GM18505 (cell line): ENCODE measurements around the gene UQCRH.
"Not testable (repeated sequence)": the region's sequence is repeated elsewhere in the genome, so short reads cannot be mapped to it uniquely, and the experiment has no call there.

Source experiments
- ATAC-seq: cut with Tn5 transposase; IDR thresholded peaks from one replicate; pipeline ENCODE4 v1.9.1; 2021; ENCODE audit not compliant: unreplicated experiment
- POLR2A ChIP-seq: IDR thresholded peaks from 4 replicates; pipeline ENCODE4 v1.6.1; 2011; ENCODE audit warnings: borderline replicate concordance; ENCODE audit not compliant: insufficient read depth, insufficient read length; ENCODE audit errors: extremely low read depth

UQCRH gene

GRCh38 chr1:46333300-46334029 lies 30.0 kb downstream of the UQCRH start:
- peak; percentile 56 for ATAC-seq

GRCh38 chr1:46334030-46334384 lies 30.5 kb downstream of the UQCRH start:
- ATAC-seq: no peak
- TF ChIP-seq POLR2A: peak; percentile 38

More at GRCh38 chr1:46333300-46334029, 30.0 kb downstream of the UQCRH start:
- TF ChIP-seq POLR2A: peak; percentile 83

DNA sequence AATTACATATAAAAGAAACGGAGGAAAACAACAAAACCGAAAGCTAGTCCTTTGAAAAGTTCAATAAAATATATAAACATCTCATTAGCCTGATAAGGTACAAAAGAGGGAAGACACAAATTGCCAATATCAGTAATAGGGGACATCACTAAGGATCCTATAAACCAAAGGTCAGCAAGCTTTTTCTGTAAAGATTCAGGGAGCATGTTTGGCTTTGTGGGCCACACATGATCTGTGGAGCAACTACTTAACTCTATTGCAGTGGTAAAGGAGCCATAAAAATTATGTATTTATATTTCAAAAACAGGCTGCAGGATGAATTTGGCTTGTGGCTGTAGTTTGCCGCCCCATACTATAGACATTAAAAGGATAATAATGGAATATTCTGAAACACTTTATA lies 31.6 kb downstream of the UQCRH start:
- no peak for ATAC-seq
- TF ChIP-seq POLR2A: no peak

DNA sequence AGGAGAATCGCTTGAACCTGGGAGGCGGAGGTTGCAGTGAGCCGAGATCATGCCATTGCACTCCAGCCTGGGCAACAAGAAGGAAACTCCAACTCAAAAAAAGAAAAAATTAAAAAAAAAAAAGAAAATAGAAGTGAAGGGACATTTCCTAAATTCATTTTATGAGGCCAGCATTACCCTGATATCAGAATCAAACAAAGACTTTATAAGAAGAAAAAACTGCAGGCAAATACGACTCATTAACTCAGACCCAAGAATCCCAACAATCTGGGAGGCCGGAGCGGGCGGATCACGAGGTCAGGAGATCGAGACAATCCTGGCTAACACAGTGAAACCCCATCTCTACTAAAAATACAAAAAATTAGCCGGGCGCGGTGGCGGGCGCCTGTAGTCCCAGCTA lies 33.9 kb downstream of the UQCRH start:
- ATAC-seq: not testable (repeated sequence)

- TF ChIP-seq POLR2A: peak; percentile 83
- peak; percentile 70 for ATAC-seq
Observed at GRCh38 chr1:46340404-46341221, 37.1 kb downstream of the UQCRH start, which contains the start of gene NSUN4. NSUN4 (plus strand) TSS chr1:46340807; CDS start chr1:46340827, 20 bp downstream.

DNA sequence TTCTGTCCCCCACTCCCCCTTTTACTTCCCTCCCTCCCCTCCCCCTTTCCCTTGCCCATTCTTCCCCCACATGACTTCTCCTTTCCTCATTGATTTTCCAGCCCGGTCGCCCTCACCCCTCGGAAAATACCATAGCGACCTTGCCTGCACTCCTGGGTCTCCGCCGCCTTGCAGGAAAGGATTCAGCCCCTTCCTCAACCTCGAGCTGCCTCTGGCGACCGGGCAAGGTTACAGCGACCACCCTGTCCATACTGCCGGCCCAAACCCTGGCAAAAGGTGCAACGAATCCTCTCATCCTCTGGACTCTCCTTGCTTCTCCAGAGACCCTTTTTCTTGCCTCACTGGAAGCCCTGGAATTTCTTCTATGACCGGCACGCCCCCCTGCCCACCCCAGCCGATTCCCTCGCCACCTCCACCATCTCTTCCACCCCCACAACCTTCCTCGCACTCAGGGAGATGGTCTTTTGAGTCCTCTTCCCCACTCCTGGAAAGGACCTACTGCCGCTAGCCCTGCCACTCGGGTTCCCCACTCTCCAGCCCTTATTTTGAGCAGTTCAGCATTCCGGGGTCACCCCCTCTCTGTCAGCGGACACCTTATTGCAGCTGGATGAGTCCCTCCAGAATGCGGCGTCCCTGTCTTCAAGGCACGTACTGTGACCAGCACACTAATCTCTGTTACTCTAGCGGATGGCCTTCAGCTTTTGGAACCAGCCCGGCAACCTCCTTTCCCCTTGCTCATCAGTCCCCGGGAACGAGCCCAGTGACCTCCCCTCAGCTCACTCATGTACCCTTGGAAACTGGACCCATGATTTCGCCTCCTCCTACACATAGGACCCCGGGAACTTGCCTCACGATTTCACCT lies 38.0 kb downstream of the UQCRH start:
- no peak for ATAC-seq
- no peak for TF ChIP-seq POLR2A

DNA sequence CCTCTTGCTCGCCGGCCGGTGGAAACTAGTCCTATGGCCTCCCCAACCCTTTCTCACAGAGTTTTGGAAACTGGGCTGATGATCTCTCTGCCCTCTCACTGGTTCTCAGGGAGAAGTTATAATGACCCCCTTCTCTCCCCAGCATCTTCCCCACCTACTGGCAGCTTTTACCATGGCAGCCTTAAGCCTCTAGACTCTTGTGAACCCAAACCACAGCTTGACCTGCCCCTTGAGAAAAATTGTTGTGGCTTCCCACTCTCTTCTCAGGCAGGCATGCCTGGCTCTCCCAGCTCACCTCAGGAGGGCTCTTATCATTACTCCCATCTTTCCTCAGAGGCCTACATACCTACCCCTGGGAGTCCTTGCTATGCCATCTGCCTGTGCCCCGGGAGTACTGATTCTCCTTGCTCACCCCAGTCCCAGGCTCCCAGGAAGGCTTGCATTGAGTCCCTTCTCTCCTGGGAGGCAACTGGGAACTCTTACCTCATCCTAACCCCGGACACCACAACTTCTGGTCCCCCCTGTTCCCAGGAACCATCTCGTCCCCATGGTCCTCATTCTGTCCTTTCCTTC lies 38.7 kb downstream of the UQCRH start:
- TF ChIP-seq POLR2A: no peak
- no peak for ATAC-seq

DNA sequence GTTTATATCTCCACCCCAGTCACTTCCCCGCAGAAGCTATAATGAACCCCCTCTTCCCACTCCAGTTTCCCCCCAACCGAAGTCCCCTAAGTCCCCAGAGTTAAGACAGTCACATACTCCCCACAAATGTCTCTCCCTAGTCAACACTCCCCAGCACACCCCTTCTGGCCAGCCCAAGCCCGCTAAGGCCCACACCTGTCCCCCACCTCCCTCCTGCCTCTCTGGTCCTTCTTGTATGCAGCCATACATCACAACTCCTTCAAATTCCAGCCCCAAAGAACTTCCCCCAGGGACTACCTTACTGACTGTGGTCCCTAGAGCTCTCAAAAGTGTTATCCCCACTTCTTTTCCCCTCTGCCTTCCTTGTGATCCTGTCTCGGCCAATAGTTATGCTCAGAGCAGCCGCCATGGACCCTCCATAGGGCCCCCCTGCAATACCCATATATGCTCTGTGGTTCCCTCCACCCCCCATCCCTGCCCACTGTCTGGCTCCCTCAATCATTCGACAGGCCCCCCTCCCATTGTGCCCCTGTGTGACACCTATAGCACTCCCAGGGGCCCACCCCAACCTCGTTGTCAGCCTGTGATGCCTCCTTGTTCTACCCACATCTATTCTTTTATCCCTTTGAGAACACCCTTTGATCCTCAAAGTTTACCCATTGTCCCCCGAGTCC lies 39.3 kb downstream of the UQCRH start:
- no peak for ATAC-seq
- TF ChIP-seq POLR2A: no peak

DNA sequence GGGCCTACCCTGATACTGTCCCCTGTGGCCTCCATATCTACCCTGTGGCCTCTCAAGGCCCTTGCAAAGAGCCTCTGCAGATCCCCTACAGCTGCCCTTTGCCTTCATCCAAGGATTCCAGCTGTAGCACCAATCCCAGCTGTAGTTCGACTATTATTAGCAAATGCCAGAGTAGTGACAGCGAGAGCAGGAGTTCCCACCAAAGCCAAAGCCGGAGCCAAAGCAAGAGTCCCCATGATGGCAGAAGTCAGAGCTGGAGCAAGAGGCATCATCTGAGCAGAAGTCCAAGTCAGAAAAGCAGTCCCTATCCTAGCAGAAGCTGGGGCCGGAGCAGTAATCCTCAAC lies 39.8 kb downstream of the UQCRH start:
- no peak for TF ChIP-seq POLR2A
- no peak for ATAC-seq

GRCh38 chr1:46343705-46344104 lies 40.2 kb downstream of the UQCRH start:
- TF ChIP-seq POLR2A: no peak
- no peak for ATAC-seq

GRCh38 chr1:46344481-46344880 lies 41.0 kb downstream of the UQCRH start:
- TF ChIP-seq POLR2A: no peak
- ATAC-seq: no peak

- no peak for ATAC-seq
- TF ChIP-seq POLR2A: no peak
Observed at GRCh38 chr1:46345281-46345680, 41.8 kb downstream of the UQCRH start.
